ENCODE measurements around the gene PRIMA1. TPM values are rescaled to one million over a fixed set of nuclear protein-coding genes. Genes with fewer than 3 reads are reported as not detected.

Gene PRIMA1
- total RNA-seq, 1 experiment from 2014 or later = 0.26 TPM

DNA sequence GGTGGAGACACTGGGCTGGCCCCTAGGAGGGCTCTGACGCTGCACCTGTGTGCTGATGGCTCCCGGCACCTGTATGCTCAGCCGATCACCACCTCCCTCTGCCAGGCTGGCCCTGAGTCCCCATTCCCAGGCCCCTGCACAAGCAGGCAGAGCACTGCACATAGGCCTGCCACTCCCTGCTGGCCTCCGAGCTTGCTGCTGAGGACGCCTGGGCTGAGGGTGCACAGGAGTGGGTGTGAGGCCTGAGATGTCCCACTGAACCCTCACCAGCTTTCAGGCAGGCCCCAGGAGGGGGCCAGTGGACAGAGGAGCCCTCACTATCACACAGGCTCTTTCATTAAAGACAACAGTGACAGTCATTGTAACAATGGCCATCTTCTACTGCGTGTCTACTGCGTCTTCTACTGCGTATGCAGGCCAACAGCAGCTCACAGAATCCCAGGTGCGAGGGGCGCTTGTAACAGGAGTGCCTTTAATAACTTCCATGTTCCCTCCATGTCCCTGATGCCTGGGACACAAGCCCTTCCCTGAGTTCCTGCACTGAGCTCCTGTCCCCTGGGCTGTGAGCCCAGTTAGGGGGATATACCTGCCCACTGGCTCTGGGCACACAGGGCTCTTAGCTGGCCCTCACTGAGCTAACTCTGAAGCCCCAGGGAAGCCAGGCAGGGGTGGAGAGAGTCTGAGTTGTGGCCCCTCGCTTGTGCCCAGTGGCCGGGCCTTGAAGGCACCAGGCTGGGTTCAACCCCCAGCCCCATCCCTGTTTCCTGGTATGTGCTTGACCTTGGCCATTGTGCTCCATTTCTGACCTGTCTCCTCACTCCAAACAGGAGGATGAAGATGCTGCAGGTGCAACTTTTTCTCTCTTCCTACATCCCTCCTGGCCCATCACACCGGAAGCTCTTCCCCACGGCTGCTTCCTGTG, 71.3 kb downstream of the PRIMA1 start:
- Histone ChIP-seq H3K27ac (ENCODE audit: low read length) (no peak overlapping the region), H3K4me1 (ENCODE audit: control insufficient read depth, insufficient read depth, low read length) (no peaks in the 10 kb centered on the region), H3K4me3 (ENCODE audit: low read depth in 2 of 2, low read length in 2 of 2) (no peak overlapping the region), H3K27me3 (ENCODE audit: control insufficient read depth, insufficient read depth, low read length) (no peaks in the 10 kb centered on the region), H3K36me3 (ENCODE audit: control insufficient read depth, insufficient read depth, low read length) (no peaks in the 10 kb centered on the region), H3K9me3 (ENCODE audit: control insufficient read depth, insufficient read depth, low read depth, low read length) (no peaks in the 10 kb centered on the region)
- in situ Hi-C loops (cut with HindIII; ENCODE audit: low pct_unique_long_range_greater_than_20kb, low sequenced_read_pairs) = no loop called here
- TF ChIP-seq, protein P1, sequence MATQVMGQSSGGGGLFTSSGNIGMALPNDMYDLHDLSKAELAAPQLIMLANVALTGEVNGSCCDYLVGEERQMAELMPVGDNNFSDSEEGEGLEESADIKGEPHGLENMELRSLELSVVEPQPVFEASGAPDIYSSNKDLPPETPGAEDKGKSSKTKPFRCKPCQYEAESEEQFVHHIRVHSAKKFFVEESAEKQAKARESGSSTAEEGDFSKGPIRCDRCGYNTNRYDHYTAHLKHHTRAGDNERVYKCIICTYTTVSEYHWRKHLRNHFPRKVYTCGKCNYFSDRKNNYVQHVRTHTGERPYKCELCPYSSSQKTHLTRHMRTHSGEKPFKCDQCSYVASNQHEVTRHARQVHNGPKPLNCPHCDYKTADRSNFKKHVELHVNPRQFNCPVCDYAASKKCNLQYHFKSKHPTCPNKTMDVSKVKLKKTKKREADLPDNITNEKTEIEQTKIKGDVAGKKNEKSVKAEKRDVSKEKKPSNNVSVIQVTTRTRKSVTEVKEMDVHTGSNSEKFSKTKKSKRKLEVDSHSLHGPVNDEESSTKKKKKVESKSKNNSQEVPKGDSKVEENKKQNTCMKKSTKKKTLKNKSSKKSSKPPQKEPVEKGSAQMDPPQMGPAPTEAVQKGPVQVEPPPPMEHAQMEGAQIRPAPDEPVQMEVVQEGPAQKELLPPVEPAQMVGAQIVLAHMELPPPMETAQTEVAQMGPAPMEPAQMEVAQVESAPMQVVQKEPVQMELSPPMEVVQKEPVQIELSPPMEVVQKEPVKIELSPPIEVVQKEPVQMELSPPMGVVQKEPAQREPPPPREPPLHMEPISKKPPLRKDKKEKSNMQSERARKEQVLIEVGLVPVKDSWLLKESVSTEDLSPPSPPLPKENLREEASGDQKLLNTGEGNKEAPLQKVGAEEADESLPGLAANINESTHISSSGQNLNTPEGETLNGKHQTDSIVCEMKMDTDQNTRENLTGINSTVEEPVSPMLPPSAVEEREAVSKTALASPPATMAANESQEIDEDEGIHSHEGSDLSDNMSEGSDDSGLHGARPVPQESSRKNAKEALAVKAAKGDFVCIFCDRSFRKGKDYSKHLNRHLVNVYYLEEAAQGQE (IDR thresholded peaks at IDR 0.05; ENCODE audit: insufficient read depth in 1 of 2, low read depth in 2 of 2, low read length in 1 of 2) = no peak
- no peak for TF ChIP-seq POLR2AphosphoS5 (IDR thresholded peaks at IDR 0.05; ENCODE audit: low read depth, low read length)
- TF ChIP-seq, protein P2, sequence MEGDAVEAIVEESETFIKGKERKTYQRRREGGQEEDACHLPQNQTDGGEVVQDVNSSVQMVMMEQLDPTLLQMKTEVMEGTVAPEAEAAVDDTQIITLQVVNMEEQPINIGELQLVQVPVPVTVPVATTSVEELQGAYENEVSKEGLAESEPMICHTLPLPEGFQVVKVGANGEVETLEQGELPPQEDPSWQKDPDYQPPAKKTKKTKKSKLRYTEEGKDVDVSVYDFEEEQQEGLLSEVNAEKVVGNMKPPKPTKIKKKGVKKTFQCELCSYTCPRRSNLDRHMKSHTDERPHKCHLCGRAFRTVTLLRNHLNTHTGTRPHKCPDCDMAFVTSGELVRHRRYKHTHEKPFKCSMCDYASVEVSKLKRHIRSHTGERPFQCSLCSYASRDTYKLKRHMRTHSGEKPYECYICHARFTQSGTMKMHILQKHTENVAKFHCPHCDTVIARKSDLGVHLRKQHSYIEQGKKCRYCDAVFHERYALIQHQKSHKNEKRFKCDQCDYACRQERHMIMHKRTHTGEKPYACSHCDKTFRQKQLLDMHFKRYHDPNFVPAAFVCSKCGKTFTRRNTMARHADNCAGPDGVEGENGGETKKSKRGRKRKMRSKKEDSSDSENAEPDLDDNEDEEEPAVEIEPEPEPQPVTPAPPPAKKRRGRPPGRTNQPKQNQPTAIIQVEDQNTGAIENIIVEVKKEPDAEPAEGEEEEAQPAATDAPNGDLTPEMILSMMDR (IDR thresholded peaks at IDR 0.05) = no peak
- no peak for TF ChIP-seq TCF7L2 (IDR thresholded peaks at IDR 0.05; ENCODE audit: low read depth, low read length)
- TF ChIP-seq SIN3A (IDR thresholded peaks at IDR 0.05; ENCODE audit: borderline replicate concordance, insufficient read depth, low read depth, low read length) = no peak
- intact Hi-C loops (cut with micrococcal nuclease; ENCODE audit: unreplicated experiment) = no loop called here
- POLR2A ChIA-PET = no interaction called here
- ATAC-seq = no peak
- no TSS peak for BruUV-seq (replicated peaks)
- no peak for DNase-seq (ENCODE audit: low read depth, low spot score)
- CTCF ChIA-PET = interaction anchor here (0.6 kb wide), 1 partner anchor 18 kb away, joined by 7 read pairs; no protein-coding TSS in a partner anchor

DNA sequence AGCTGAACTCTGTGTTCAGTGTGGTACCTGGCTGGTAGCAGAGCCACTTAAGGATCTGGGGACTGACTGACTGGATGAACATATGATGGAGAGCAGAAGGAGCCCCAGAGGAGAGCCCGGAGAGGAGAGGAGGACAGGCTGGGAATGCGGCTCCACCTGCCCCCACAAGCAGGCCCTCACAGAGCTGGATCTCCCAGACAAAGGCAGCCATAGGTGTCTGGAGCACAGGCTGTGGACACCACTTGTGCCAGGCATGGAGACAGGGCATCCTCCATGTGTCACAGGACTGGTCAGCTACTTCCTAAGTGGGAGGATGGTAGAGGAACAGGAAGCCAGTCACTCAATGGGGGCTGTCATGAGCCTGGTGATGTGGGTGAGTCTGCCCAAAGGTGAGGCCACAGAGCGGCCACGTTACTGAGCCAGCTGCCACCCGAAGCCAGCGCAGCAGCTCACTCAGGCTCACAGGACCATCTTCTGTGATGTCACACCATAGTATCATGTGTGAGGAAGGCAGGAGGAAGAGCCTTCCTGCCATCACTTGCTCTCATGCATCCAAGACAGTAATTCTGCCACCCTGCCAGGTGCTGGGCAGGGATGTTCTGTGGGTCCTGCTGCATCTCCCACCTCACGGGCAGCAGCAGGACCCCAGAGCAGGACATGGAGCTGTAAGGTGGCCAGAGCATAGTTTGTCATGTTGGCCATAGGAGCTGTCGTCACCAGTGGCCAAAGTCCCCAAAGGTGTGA, 72.1 kb downstream of the PRIMA1 start:
- ATAC-seq (no peak), DNase-seq (ENCODE audit: low read depth, low spot score) (no peak)
- H3K4me1 ChIP-seq (ENCODE audit: control insufficient read depth, insufficient read depth, low read length) = no peaks in the 10 kb centered on the region
- no peaks in the 10 kb centered on the region for H3K27me3 ChIP-seq (ENCODE audit: control insufficient read depth, insufficient read depth, low read length)
- no peaks in the 10 kb centered on the region for H3K36me3 ChIP-seq (ENCODE audit: control insufficient read depth, insufficient read depth, low read length)
- POLR2A ChIA-PET = no interaction called here
- in situ Hi-C loops (cut with HindIII; ENCODE audit: low pct_unique_long_range_greater_than_20kb, low sequenced_read_pairs) = no loop called here
- no peaks in the 10 kb centered on the region for H3K9me3 ChIP-seq (ENCODE audit: control insufficient read depth, insufficient read depth, low read depth, low read length)
- intact Hi-C loops (cut with micrococcal nuclease; ENCODE audit: unreplicated experiment) = no loop called here
- no peak overlapping the region for H3K27ac ChIP-seq (ENCODE audit: low read length)
- TF ChIP-seq SIN3A (IDR thresholded peaks at IDR 0.05; ENCODE audit: borderline replicate concordance, insufficient read depth, low read depth, low read length) = no peak
- no peak for TF ChIP-seq TCF7L2 (IDR thresholded peaks at IDR 0.05; ENCODE audit: low read depth, low read length)
- TF ChIP-seq, protein P1 (IDR thresholded peaks at IDR 0.05; ENCODE audit: insufficient read depth in 1 of 2, low read depth in 2 of 2, low read length in 1 of 2) = no peak
- TF ChIP-seq, protein P2 (IDR thresholded peaks at IDR 0.05) = no peak
- no peak for TF ChIP-seq POLR2AphosphoS5 (IDR thresholded peaks at IDR 0.05; ENCODE audit: low read depth, low read length)
- CTCF ChIA-PET = interaction anchor here (0.6 kb wide), 1 partner anchor 19 kb away, joined by 7 read pairs; no protein-coding TSS in a partner anchor
- no TSS peak for BruUV-seq (replicated peaks)
- H3K4me3 ChIP-seq (ENCODE audit: low read depth in 2 of 2, low read length in 2 of 2) = no peak overlapping the region

All from Panc1 (cell line).